HTERT RPE-1 (cell line): Measurements from ENCODE around the gene FPGS.
"Not testable (repeated sequence)": the region's sequence is repeated elsewhere in the genome, so short reads cannot be mapped to it uniquely, and the experiment has no call there.

Source experiments
- in situ Hi-C: fragments of 300-500 bp; cut with MboI; formaldehyde crosslinking; loops from 4 replicates; pipeline ENCODE4 v1.14.3; 2020; ENCODE audit warnings: low sequenced_read_pairs

The FPGS gene, protein sequence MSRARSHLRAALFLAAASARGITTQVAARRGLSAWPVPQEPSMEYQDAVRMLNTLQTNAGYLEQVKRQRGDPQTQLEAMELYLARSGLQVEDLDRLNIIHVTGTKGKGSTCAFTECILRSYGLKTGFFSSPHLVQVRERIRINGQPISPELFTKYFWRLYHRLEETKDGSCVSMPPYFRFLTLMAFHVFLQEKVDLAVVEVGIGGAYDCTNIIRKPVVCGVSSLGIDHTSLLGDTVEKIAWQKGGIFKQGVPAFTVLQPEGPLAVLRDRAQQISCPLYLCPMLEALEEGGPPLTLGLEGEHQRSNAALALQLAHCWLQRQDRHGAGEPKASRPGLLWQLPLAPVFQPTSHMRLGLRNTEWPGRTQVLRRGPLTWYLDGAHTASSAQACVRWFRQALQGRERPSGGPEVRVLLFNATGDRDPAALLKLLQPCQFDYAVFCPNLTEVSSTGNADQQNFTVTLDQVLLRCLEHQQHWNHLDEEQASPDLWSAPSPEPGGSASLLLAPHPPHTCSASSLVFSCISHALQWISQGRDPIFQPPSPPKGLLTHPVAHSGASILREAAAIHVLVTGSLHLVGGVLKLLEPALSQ

DNA sequence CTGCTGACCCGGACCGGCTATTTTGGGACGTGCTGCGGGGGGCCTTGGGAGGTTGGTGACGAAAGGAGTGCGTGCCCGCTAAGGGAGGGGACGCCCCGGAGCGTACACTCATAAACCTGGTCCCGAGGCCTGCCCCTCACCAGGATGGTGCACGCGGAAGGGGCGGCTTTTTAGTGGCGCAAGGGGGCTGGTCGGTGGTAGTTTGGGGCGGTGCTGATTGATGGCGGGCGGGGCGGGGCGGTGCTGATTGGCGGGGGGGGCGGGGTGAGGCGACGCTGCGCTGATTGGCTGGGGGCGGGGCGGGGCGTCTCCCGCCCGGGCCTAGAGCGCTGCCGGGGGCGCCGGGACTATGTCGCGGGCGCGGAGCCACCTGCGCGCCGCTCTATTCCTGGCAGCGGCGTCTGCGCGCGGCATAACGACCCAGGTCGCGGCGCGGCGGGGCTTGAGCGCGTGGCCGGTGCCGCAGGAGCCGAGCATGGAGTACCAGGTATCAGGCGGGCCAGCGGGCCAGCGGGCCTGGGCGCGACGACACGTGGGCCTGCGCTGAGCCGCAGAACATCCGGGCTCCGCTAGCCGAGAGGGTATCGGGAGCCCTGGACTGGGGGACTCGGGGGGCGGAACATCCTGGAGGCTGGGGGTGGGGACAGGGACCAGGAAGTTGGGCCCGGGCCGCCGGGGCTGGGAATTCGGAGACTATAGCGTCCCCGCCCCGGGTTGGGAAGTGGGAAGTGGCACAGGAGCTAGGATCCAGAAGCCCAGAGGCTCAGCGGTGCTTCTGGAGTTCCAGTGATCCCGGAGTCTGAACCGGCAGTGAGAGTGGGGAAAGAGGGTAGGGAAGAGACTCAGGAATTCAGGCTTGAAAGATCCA lies at the start of gene FPGS:
TSS of gene FPGS (plus strand) at position 307 of the 868 bp plus-strand sequence. CDS start at position 350, 43 bp downstream.
- in situ Hi-C loops, result no loop called here

DNA sequence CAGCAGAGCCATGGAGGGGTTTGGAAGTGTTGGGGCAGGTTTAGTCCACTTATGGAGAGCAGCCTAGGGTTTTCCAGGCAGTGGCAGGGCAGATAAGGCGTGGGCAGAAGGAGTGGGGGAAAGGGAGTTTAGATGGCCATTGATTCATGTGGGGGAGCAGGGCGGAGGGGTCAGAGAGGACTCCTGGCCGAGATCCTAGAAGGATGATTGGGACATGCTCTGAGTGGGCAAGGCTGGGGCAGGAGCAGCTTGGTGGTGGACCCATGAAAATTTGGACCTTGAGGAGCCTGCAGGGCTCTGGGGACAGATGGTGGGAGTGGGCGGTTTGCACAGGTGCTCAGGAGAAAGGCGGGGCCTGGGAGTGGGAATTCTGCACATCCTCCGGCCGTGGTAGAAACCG lies 49.5 kb upstream of the FPGS start:
- in situ Hi-C loops, result no loop called here

DNA sequence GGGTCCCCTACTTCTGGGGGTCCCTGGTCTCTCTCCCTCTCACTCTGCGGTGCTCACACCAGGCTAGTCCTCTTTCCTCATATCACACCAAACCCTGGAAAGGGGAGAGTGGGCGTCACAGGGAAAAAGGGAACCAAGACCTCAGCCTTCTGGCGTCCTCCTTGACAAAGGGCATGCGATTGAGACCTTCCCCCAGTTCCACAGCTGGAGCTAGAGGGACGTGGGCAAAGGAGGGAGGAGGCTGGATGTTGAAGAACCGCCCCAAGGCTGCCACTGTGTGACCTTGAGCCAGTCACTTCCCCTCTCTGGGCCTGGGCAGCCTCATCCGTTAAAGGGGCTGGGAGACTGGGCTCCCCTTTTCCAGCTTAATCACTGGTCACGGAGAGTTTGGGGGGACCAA lies 49.1 kb upstream of the FPGS start:
- in situ Hi-C loops, result no loop called here

DNA sequence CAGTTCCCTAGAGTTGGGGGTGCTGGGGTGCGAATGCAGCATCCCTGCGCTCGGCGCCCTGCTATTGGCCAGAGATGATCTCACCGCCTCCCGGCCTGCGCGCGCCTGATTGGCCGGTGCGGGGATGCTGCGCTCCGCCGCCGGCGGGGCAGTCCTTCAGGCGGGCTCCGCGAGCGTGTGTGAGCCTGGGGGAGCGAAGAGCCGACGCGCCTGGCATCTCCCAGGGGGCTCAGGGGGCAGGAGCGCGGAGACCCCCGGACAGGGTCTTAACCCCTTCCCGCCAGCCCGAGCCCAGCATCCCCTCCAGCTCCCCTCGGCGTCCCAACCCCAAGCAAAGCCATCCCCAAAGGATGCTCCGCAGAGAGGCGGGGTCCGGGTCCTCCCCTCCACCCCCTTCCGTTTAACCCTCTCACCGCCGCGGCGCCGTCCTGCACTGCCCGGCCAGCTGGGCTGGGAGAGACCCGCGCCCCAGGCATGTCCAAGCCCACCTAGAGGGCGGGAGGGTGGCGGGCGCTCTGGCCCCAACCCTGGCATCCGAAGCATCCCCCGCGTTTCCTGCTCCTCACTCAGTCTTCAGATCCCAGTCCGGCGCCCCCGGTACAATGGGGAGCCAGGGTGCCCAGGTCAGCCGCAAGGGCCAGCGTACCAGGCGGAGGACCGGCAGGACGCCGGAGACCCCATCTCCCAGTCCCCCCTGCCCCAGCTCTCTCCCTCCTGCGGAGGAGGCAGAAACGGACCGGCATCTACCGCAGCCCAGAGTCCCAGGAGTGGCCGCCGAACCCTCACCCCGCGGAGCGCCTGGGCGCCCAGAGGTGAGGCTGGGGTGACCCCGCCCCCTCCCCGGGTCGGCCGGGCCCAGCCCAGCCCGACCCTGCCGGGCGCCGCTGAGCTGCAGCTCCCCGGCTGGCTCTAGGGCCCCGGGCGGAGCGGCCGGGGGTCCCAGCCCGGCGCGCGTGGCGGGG lies 48.3 kb upstream of the FPGS start:
- in situ Hi-C loops, result no loop called here

DNA sequence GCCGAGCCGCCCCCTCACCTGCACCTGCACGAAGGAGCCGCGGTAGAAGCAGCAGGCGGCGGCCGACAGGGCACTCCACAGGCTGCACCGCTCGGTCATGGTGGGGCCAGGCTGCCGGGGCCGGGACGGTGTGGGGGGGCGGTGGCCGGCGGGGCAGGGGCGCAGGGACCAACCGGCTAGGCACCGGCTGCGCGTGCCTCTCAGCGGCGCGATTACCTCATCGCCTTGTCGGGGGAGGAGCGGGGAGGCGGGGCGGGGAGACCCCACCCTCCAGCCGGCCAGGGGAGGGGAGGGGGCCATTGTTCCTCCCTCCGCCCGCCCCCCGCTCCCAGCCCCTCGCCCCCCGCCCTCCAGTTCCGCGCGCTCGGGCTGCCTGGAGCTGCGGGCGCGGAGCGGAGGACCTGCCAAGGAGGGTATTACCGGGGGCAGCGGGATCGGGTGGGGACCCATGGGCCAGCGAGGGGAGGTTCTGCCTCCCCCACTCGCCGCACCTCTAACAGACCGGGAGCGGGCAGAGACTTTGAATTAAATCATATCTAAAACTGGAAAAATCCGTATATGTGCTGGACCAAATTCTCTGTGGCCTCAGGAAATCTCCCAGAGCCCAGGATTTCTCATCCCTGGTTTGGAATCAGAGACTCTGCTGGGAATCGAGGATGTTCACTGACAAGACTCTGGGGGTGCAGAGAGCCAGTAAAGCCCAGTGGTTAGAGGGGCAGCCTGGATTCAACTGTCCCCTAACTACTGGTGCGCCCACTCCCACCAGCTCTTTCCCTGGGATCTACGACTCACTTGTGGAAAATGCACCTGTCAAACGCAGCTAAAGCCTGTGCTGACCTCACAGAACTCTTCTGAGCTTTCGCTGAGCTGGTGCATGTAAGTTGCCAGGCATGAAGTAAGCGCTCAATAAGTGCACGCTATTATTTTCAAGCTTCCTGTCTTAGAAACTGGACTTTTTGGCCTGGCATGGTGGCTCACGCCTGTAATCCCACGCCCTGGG lies 47.3 kb upstream of the FPGS start:
- in situ Hi-C loops, result no loop called here

DNA sequence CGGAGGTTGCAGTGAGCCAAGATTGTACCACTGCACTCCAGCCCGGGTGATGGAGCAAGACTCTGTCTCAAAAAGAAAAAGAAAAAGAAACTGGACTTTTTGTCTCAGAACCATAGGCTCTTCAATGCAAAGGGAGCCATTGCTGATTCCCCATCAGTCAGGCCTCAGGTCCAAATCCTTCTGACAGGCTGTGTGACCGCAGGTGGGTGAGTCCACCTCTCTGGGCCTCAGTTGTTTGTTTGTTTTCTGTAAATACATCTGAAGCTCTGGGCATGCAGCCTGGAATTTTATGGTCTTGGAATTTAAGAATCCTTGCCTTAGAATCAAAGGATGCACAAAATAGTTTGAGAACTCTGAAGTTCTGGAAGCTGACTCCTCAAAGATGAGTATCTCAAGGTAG lies 46.4 kb upstream of the FPGS start:
- in situ Hi-C loops, result no loop called here

DNA sequence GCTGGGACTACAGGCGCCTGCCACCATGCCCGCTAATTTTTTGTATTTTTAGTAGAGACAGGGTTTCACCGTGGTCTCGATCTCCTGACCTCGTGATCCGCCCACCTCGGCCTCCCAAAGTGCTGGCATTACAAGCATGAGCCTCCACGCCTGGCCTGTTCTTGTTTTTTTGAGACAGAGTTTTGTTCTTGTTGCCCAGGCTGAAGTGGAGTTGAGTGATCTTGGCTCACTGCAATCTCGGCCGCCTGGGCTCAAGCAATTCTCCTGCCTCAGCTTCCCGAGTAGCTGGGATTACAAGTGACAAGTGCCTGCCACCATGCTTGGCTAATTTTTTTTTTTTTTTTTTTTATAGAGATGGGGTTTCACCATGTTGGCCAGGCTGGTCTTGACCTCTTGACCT lies 45.9 kb upstream of the FPGS start:
- in situ Hi-C loops, result not testable (repeated sequence)

DNA sequence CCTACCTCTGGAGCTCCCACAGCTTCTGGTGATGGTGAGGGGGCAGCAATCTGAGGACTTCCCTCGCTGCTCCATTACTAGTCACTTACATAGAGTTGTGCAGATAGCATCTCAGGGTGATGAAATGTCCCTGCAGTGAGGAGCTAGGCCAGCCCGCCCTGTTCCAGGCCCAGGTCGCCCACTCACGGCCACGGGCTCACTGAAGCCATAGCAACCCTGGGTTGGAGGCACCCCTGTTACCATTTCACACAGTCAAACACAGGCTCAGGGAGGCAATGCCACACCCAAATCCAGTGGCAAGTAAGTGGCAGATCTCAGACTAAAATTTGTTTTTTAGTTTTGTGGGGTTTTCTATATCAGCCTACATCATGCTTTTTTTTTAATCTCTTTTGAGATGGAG lies 43.8 kb upstream of the FPGS start:
- in situ Hi-C loops, result no loop called here

DNA sequence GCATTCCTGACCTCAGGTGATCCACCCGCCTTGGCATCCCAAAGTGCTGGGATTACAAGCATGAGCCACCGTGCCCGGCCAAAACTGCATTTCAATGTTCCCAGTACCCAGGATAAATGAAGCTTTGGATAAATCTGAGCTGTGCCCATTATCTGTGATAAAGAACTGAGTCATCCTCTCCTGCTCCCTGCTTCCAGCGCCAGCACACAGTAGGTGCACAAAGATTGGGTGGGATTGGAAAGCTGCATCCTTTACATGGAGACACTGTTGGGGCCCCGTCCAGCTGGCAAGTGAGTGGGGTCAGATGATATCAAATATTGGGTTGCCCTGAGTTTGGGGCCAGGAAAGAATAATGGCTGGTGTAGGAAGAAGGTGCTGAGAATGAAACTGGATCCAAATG lies 41.6 kb upstream of the FPGS start:
- in situ Hi-C loops, result no loop called here

DNA sequence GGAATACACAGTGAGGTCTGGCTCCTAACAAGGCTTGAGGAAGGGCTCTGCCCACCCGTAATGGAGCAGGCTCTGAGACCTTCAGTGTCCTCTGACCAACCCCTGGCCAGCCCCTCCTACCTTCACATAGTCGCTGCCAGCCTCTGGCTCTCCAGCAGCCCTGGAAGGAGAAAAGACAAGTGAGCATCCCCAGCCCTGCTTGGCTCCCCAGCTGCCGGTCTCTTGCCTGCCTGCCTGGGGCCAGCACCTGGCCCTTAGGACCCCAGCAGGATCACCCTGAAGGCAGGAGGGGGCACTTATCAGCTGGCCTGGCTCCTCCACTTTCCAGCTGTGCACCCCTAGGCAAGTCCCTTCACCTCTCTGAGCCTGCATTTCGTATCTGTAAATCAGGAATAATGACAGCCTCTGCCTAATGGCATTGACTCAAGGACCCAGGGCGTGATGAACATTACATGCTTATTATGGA lies 41.2 kb upstream of the FPGS start:
- in situ Hi-C loops, result no loop called here

DNA sequence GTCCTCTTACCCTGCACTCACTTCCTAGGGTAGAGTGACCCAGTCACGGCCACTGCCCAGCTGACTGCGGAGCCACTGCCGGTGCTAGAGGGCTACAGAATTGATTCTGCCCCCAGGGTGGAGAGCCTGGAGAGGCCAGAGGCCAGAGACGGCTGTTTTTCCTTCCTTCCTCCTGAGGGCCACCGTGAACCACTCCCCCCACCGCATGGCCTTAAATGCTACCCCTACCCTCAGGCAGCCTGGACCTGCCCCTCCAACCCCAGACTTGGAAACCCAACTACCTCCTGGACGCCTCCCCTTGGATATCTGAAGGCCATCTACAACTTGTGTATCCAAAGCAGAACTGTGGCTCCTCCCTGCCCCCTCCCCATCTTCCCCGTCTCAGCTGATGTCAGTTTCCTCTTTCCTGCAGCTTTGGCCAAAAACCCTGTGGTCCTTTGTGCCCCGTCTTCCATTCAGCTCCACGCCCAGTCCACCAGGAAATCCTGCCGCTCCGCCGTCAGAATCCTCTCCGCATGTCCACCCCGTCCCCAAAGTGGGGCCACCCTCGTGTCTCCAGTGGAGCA lies 40.5 kb upstream of the FPGS start:
- in situ Hi-C loops, result no loop called here

DNA sequence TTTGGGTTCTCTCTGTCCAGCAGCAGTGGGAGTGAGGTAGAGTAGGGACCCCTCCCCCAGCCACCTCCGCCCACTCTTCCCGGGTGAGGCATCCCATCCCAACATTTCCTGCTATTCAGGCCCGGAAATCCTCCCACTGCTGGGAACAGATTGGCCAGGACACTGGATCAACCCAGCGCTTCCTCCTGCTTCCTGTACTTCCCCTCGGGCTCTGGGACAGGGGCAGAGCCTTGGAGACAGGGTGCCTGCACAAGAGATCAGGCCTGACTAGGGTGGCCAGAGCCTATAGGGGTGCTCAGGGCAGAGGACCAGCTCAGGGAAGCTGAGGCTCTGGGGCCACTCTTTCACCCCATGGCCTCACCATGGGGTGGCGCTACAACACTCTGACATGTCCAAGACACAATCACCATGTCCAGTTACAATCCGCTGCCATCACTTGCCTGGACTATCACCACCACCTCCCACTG lies 38.7 kb upstream of the FPGS start:
- in situ Hi-C loops, result no loop called here

DNA sequence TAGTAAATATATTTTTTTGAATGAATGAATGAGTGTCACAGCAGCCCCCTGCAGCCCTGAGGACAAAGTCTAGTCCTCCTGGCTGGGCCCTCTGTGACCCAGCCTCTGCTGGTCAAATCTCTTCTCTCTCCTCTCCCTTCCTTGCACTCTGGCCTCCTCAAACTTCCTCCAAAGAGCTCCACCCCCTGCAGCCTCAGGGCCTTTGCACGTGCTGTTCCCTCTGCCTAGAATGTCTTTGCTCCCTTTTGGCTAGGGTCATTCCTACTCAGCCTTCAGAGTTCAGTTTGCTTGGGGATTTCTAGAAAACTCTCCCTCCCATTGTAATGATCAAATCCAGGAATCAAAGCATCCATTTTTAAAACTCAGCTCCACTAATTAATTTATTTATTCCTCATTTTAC lies 37.3 kb upstream of the FPGS start:
- in situ Hi-C loops, result no loop called here

DNA sequence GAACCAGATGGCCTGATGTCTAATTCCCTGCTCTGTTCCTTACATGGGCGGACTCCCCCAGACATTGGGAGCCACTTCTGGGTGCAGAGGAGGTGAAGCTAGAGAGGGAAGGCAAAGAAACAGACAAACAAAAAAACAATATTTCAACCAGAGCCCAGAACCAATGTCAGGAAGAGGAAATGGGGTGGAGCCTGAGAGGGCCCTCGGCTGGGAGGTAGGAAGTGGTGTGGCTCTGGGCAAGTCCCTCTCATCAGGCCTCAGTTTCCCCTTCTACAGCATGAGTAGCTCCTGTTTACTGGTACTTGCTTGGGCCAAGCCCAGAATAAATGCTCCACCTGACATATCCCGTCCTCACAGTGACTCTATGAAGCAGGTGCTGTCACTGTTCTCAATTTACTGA lies 35.3 kb upstream of the FPGS start:
- in situ Hi-C loops, result no loop called here

DNA sequence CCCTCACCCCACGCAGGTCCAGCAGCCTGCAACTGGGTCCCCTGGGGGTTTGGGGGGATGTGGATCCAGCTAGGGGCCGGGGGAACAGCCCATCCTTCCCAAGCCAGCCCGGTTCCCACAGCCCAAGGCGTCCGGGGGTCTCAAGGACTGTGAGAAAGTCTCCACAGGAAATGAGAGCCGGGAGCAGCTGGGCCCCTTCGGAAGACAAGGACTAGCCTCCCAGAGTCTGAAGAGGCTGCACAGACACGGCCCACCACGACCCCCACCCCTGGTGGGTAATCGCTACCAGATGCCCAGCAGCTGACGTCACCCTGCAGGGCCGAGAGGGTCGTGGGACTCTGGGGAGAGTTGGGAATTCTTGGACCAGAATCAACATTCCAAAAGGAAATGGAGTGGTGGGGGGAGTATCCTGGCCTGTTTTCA lies 34.8 kb upstream of the FPGS start:
- in situ Hi-C loops, result no loop called here

DNA sequence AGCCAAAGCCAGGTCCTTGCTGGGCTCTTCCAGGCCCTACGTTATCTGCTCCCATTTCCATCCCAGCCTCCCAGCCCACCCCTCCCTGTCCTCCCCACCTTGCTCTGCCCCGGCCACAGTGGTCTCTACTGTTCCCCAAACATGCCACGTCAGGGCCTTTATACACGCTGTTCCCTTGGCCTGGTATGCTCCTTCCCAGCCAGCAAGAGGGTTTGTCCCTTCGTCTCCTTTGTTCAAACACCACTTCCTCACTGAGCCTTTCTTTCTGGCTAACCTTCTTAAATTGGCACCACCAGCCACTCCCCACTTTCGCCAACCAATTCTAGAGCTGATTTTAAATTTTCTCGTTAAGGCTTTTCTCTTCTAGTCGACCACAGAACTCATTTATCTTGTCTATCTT lies 34.0 kb upstream of the FPGS start:
- in situ Hi-C loops, result no loop called here

DNA sequence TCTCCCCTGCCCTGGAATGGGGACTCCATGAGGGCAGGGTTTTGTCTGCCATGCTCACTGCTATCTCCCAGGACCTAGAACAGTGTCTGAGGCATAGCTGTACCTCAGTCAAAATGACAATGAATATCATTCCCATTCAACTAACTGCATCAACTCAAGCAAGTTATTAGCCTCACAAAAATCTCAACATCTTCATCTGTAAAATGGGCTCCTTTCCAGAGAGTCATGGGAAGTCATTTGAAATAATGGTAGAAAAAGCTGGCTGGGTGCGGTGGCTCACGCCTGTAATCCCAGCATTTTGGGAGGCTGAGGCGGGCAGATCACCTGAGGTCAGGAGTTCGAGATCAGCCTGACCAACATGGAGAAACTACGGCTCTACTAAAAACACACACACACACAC lies 33.6 kb upstream of the FPGS start:
- in situ Hi-C loops, result no loop called here

DNA sequence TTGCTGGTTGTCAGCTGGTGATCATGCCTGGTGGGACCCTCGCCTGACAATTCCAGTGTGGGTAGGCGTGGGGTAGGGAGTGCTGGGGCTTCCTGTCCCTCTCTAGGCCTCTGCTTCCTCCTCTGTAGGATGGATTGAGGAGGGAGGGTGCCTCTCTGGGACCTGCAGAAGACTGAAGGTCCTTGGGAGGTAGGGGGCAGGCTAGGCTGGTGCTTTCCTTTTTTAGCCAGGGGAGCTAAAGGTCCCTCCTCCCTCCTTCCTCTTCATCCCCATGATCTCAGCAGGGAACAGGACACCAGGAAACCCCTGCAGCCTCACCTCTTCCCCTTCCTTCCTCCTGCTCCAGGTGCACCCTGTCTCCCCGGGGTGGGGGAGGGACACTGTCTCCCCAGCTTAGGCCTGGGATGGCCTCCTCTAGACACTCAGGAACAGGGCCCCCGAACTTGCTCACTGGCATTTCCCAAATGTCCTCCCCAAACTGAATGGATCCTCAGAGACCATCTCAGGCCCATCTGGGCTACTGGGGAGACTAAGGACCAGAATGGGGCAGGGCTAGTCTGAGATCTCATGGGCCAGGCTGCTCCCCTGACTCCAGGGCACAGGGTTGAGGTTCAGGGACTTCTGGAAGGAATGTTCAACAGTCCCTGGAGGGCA lies 32.6 kb upstream of the FPGS start:
- in situ Hi-C loops, result no loop called here
